Astrocyte (in vitro differentiated cells and primary cell): ENCODE results near the gene BRF1. TPM values are rescaled to one million over a fixed set of nuclear protein-coding genes. Genes with fewer than 3 reads are reported as not detected.

Experiments used
- DNase-seq: peaks from one replicate; pipeline ENCODE4 v3.0.0-alpha.2; 2010; ENCODE audit warnings: low read depth
- FAIRE-seq: peaks from 2 replicates; lab custom pipeline; 2011; peaks lifted over from hg19 to GRCh38; lab: Jason Lieb, UNC
- H2AFZ ChIP-seq: 2 replicates; pipeline ENCODE4 v1.6.0; 2012; ENCODE audit warnings: low read depth, low read length, inconsistent platforms
- H3K27ac ChIP-seq: 2 replicates; pipeline ENCODE4 v1.5.1; 2011; ENCODE audit warnings: low read depth, low read length, inconsistent platforms
- H3K27me3 ChIP-seq: 2 replicates; pipeline ENCODE4 v1.6.0; 2011; ENCODE audit warnings: low read length, inconsistent platforms; ENCODE audit not compliant: insufficient read depth
- H3K36me3 ChIP-seq: 2 replicates; pipeline ENCODE4 v1.5.1; 2011; ENCODE audit warnings: low read length, inconsistent platforms; ENCODE audit not compliant: insufficient read depth
- H3K4me1 ChIP-seq: 2 replicates; pipeline ENCODE4 v1.5.1; 2011; ENCODE audit warnings: low read length, inconsistent platforms; ENCODE audit not compliant: insufficient read depth
- H3K4me2 ChIP-seq: 2 replicates; pipeline ENCODE4 v1.6.0; 2012; ENCODE audit warnings: low read length, inconsistent platforms
- H3K4me3 ChIP-seq: 2 replicates; pipeline ENCODE4 v1.5.1; 2011; ENCODE audit warnings: low read depth, mild to moderate bottlenecking, low read length, inconsistent platforms; ENCODE audit not compliant: insufficient read depth
- H3K79me2 ChIP-seq: 2 replicates; pipeline ENCODE4 v1.6.0; 2012; ENCODE audit warnings: mild to moderate bottlenecking, low read length, inconsistent platforms; ENCODE audit not compliant: insufficient read depth
- H3K9ac ChIP-seq: 2 replicates; pipeline ENCODE4 v1.6.0; 2012; ENCODE audit warnings: mild to moderate bottlenecking, low read length, inconsistent platforms
- H3K9me3 ChIP-seq: 2 replicates; pipeline ENCODE4 v1.5.1; 2012; ENCODE audit warnings: low read depth, mild to moderate bottlenecking, low read length, inconsistent platforms; ENCODE audit not compliant: insufficient read depth
- H4K20me1 ChIP-seq: 2 replicates; pipeline ENCODE4 v1.6.0; 2012; ENCODE audit warnings: low read length, inconsistent platforms; ENCODE audit not compliant: insufficient read depth
- H3K27ac Mint-ChIP-seq: one replicate; pipeline ENCODE4 v1.8.0; 2021; ENCODE audit warnings: mild to moderate bottlenecking, mixed read lengths; ENCODE audit not compliant: unreplicated experiment
- H3K27me3 Mint-ChIP-seq: one replicate; pipeline ENCODE4 v1.8.0; 2021; ENCODE audit warnings: low read depth, mixed read lengths; ENCODE audit not compliant: unreplicated experiment
- H3K36me3 Mint-ChIP-seq: one replicate; pipeline ENCODE4 v1.8.0; 2021; ENCODE audit warnings: low read depth, mixed read lengths; ENCODE audit not compliant: unreplicated experiment
- H3K4me1 Mint-ChIP-seq: one replicate; pipeline ENCODE4 v1.8.0; 2021; ENCODE audit warnings: low read depth, mixed read lengths; ENCODE audit not compliant: unreplicated experiment
- H3K4me3 Mint-ChIP-seq: one replicate; pipeline ENCODE4 v1.8.0; 2021; ENCODE audit warnings: mild to moderate bottlenecking, moderate library complexity, mixed read lengths; ENCODE audit not compliant: unreplicated experiment
- H3K9me3 Mint-ChIP-seq: one replicate; pipeline ENCODE4 v1.8.0; 2021; ENCODE audit warnings: mild to moderate bottlenecking, mixed read lengths; ENCODE audit not compliant: unreplicated experiment
- EZH2 ChIP-seq: IDR thresholded peaks from 2 replicates; pipeline ENCODE4 v1.6.1; 2012; ENCODE audit warnings: mild to moderate bottlenecking, low read length, inconsistent platforms; ENCODE audit not compliant: insufficient read depth
- total RNA-seq: library from RNA; stranded (reverse); gene quantifications from 2 replicates; pipeline ENCODE4 v1.2.1, GENCODE V29; 2021
- TF ChIP-seq, protein P1 (sequence below): IDR thresholded peaks from 2 replicates; pipeline ENCODE4 v1.5.1; 2011; ENCODE audit warnings: low read depth, mild to moderate bottlenecking, inconsistent platforms, low read length, moderate library complexity; ENCODE audit not compliant: insufficient read depth

Gene BRF1
- total RNA-seq, 1 donor from 2014 or later = 20.5 TPM

DNA sequence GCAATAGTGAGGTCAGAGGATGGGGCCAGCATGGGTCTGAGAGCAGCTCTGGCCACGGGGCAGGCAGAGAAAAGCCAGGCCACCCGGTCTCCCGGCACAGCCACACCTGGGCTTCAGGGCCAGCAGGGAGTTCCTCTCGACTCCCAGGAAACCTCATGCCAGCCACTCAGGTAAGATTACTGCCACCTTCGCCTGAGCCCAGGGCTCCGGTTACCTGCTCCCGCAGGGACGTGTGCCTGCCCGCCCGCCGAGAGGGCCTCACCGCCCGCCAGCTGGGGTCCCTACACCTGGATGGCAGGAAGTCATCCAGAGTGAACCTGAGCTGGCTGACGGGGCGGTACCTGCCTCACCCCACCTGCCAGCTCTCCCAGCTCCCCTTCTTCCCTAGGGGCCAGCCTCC is 139.5 kb downstream of the BRF1 start:
- H3K27ac ChIP-seq = no peak overlapping the region
- TF ChIP-seq EZH2 = no peak
- TF ChIP-seq, protein P1, sequence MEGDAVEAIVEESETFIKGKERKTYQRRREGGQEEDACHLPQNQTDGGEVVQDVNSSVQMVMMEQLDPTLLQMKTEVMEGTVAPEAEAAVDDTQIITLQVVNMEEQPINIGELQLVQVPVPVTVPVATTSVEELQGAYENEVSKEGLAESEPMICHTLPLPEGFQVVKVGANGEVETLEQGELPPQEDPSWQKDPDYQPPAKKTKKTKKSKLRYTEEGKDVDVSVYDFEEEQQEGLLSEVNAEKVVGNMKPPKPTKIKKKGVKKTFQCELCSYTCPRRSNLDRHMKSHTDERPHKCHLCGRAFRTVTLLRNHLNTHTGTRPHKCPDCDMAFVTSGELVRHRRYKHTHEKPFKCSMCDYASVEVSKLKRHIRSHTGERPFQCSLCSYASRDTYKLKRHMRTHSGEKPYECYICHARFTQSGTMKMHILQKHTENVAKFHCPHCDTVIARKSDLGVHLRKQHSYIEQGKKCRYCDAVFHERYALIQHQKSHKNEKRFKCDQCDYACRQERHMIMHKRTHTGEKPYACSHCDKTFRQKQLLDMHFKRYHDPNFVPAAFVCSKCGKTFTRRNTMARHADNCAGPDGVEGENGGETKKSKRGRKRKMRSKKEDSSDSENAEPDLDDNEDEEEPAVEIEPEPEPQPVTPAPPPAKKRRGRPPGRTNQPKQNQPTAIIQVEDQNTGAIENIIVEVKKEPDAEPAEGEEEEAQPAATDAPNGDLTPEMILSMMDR = no peak
- H3K36me3 Mint-ChIP-seq = peaks cover 2% of the 10 kb centered on the region
- H3K4me2 ChIP-seq = no peak overlapping the region
- peaks cover 4% of the 10 kb centered on the region for H4K20me1 ChIP-seq
- H3K4me1 Mint-ChIP-seq = no peaks in the 10 kb centered on the region
- no peaks in the 10 kb centered on the region for H3K9me3 ChIP-seq
- H3K27ac Mint-ChIP-seq = no peak overlapping the region
- H3K27me3 ChIP-seq = peaks cover 6% of the 10 kb centered on the region
- no peaks in the 10 kb centered on the region for H3K9me3 Mint-ChIP-seq
- H3K4me3 Mint-ChIP-seq = no peak overlapping the region
- FAIRE-seq (no peak), DNase-seq (no peak)
- H3K4me3 ChIP-seq = no peak overlapping the region
- H3K9ac ChIP-seq = no peak overlapping the region
- no peaks in the 10 kb centered on the region for H3K36me3 ChIP-seq
- no peaks in the 10 kb centered on the region for H3K4me1 ChIP-seq
- H2AFZ ChIP-seq = no peak overlapping the region
- no peaks in the 10 kb centered on the region for H3K79me2 ChIP-seq
- H3K27me3 Mint-ChIP-seq = peaks cover 11% of the 10 kb centered on the region

DNA sequence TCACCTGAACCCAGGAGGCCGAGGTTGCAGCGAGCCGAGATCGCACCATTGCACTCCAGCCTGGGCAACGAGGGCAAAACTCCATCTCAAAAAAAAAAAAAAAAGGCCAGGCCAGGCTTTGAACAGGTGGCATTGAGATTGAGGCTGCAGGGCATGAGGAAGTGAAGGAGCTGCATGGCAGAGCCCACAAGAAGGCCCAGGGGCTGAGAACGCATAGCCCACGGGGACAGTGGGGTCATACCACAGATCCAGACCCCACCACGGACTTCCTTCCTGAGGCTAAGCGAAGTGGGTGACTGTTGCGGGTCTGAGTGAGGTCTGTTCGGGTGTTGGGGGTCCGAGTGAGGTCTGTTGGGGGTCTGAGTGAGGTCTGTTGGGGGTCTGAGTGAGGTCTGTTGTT is 140.0 kb downstream of the BRF1 start:
- peaks cover 12% of the 10 kb centered on the region for H3K27me3 Mint-ChIP-seq
- H3K36me3 ChIP-seq = no peaks in the 10 kb centered on the region
- FAIRE-seq (no peak), DNase-seq (no peak)
- no peak overlapping the region for H3K27ac Mint-ChIP-seq
- H3K9me3 ChIP-seq = no peaks in the 10 kb centered on the region
- no peak for TF ChIP-seq EZH2
- TF ChIP-seq, protein P1 = no peak
- peaks cover 2% of the 10 kb centered on the region for H3K36me3 Mint-ChIP-seq
- H3K4me2 ChIP-seq = no peak overlapping the region
- H3K27ac ChIP-seq = no peak overlapping the region
- H3K4me1 ChIP-seq = no peaks in the 10 kb centered on the region
- H3K9ac ChIP-seq = no peak overlapping the region
- H3K4me3 Mint-ChIP-seq = no peak overlapping the region
- H3K9me3 Mint-ChIP-seq = no peaks in the 10 kb centered on the region
- no peak overlapping the region for H2AFZ ChIP-seq
- H3K27me3 ChIP-seq = peaks cover 7% of the 10 kb centered on the region
- H4K20me1 ChIP-seq = peaks cover 4% of the 10 kb centered on the region
- no peaks in the 10 kb centered on the region for H3K4me1 Mint-ChIP-seq
- H3K4me3 ChIP-seq = no peak overlapping the region
- H3K79me2 ChIP-seq = no peaks in the 10 kb centered on the region

DNA sequence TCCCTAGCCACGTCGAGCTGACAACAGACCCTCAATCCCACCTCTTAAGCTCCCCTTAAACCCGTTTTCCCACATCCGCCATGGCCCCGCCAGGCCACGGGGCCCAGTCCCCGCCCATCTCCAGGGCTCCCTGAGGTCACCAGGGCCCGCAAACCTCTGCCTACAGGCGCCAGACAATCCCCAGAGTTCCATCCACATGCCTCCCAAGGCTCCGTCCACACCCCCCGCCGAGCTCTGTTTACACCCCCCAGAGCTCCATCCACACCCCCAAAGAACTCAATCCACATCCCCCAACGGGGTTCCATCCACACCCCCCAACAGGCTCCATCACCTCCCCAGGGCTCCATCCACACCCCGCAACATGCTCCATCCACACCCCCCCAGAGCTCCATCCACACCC is 141.5 kb downstream of the BRF1 start:
- H4K20me1 ChIP-seq = peaks cover 4% of the 10 kb centered on the region
- H3K27me3 ChIP-seq = peaks cover 10% of the 10 kb centered on the region
- no peaks in the 10 kb centered on the region for H3K4me1 ChIP-seq
- Mint-ChIP-seq H3K4me3 (no peak overlapping the region), H3K4me1 (no peaks in the 10 kb centered on the region), H3K27me3 (peaks cover 15% of the 10 kb centered on the region), H3K36me3 (peaks cover 2% of the 10 kb centered on the region), H3K27ac (no peak overlapping the region), H3K9me3 (no peaks in the 10 kb centered on the region)
- no peak overlapping the region for H3K4me2 ChIP-seq
- no peaks in the 10 kb centered on the region for H3K79me2 ChIP-seq
- no peaks in the 10 kb centered on the region for H3K36me3 ChIP-seq
- H3K27ac ChIP-seq = no peak overlapping the region
- H2AFZ ChIP-seq = no peak overlapping the region
- H3K4me3 ChIP-seq = no peak overlapping the region
- DNase-seq = no peak
- H3K9me3 ChIP-seq = no peaks in the 10 kb centered on the region
- TF ChIP-seq, protein P1 = no peak
- no peak for TF ChIP-seq EZH2
- no peak for FAIRE-seq
- H3K9ac ChIP-seq = no peak overlapping the region

Other genes starting within 250 kb of the BRF1 start
- 1.7 and 2.2 TPM in 2 replicates for gene GPR132, start 235.6 kb downstream of the BRF1 start, total RNA-seq
- 5.8 and 6.6 TPM in 2 replicates for gene JAG2, start 132.2 kb downstream of the BRF1 start, total RNA-seq
- 11.9 and 17.5 TPM in 2 replicates for gene NUDT14, start 119.7 kb downstream of the BRF1 start, total RNA-seq
- gene BTBD6, start 52.5 kb downstream of the BRF1 start, total RNA-seq = 23.8 and 25.1 TPM in 2 replicates
- 49.7 and 51.0 TPM in 2 replicates for gene PACS2, start 13.7 kb upstream of the BRF1 start, total RNA-seq
- 1.2 and 2.5 TPM in 2 replicates for gene TEX22, start 97.5 kb upstream of the BRF1 start, total RNA-seq
- gene MTA1, start 118.8 kb upstream of the BRF1 start, total RNA-seq = 93.7 and 111 TPM in 2 replicates
- gene CRIP2, start 173.8 kb upstream of the BRF1 start, total RNA-seq = 56.0 and 71.8 TPM in 2 replicates
- gene CRIP1, start 185.9 kb upstream of the BRF1 start, total RNA-seq = 21.3 and 29.5 TPM in 2 replicates
- 4.0 and 5.5 TPM in 2 replicates for gene TEDC1, start 190.2 kb upstream of the BRF1 start, total RNA-seq
- gene TMEM121, start 225.6 kb upstream of the BRF1 start, total RNA-seq = 4.0 and 5.2 TPM in 2 replicates